GM21737 (cell line): Measurements from ENCODE around the gene IMPDH1.

Experiments
- ATAC-seq: cut with Tn5 transposase; IDR thresholded peaks from one replicate; pipeline ENCODE4 v1.9.1; 2021; ENCODE audit warnings: mild to moderate bottlenecking, moderate library complexity; ENCODE audit not compliant: unreplicated experiment

IMPDH1 gene

GRCh38 chr7:128363261-128363721 lies 46.5 kb downstream of the IMPDH1 start:
- ATAC-seq = no peak

- no peak for ATAC-seq
Measured at GRCh38 chr7:128362670-128363069, 47.1 kb downstream of the IMPDH1 start.

- no peak for ATAC-seq
Measured at GRCh38 chr7:128361411-128362379, 48.1 kb downstream of the IMPDH1 start, which contains the start of gene PRRT4. Gene PRRT4, minus strand, starts transcription at chr7:128361690.

GRCh38 chr7:128360359-128360678 lies 49.5 kb downstream of the IMPDH1 start:
- no peak for ATAC-seq

- ATAC-seq = no peak
Measured at GRCh38 chr7:128359939-128360338, 49.8 kb downstream of the IMPDH1 start.

- no peak for ATAC-seq
Measured at GRCh38 chr7:128359336-128359735, 50.4 kb downstream of the IMPDH1 start.

- ATAC-seq = no peak
Measured at GRCh38 chr7:128358233-128358632, 51.5 kb downstream of the IMPDH1 start.

GRCh38 chr7:128357217-128357613 lies 52.6 kb downstream of the IMPDH1 start:
- no peak for ATAC-seq

- no peak for ATAC-seq
Measured at GRCh38 chr7:128356546-128357216, 53.1 kb downstream of the IMPDH1 start.

- ATAC-seq = no peak
Measured at GRCh38 chr7:128353610-128354009, 56.2 kb downstream of the IMPDH1 start.

- no peak for ATAC-seq
Measured at GRCh38 chr7:128353189-128353588, 56.6 kb downstream of the IMPDH1 start.

- ATAC-seq = no peak
Measured at GRCh38 chr7:128352636-128353035, 57.1 kb downstream of the IMPDH1 start.

- ATAC-seq = no peak
Measured at GRCh38 chr7:128352153-128352537, 57.6 kb downstream of the IMPDH1 start.

GRCh38 chr7:128351296-128352152 lies 58.3 kb downstream of the IMPDH1 start:
- no peak for ATAC-seq

- ATAC-seq = no peak
Measured at GRCh38 chr7:128350708-128351295, 59.0 kb downstream of the IMPDH1 start.

- ATAC-seq = no peak
Measured at GRCh38 chr7:128349466-128349825, 60.3 kb downstream of the IMPDH1 start.

GRCh38 chr7:128347647-128348097 lies 62.1 kb downstream of the IMPDH1 start:
- ATAC-seq = no peak

- ATAC-seq = no peak
Measured at GRCh38 chr7:128344431-128344774, 65.4 kb downstream of the IMPDH1 start.

GRCh38 chr7:128343554-128344430 lies 66.0 kb downstream of the IMPDH1 start, which contains the start of gene RBM28:
Gene RBM28, minus strand, starts transcription at chr7:128343908. Its CDS starts 115 bp downstream, at chr7:128343793.
- peak; percentile 93 for ATAC-seq
